GM19463 (cell line): ENCODE measurements around the gene TNK2.

ENCODE experiments used
- ATAC-seq: cut with Tn5 transposase; IDR thresholded peaks from one replicate; pipeline ENCODE4 v1.9.1; 2021; ENCODE audit warnings: mild to moderate bottlenecking, moderate library complexity; ENCODE audit not compliant: unreplicated experiment

TNK2 gene

DNA sequence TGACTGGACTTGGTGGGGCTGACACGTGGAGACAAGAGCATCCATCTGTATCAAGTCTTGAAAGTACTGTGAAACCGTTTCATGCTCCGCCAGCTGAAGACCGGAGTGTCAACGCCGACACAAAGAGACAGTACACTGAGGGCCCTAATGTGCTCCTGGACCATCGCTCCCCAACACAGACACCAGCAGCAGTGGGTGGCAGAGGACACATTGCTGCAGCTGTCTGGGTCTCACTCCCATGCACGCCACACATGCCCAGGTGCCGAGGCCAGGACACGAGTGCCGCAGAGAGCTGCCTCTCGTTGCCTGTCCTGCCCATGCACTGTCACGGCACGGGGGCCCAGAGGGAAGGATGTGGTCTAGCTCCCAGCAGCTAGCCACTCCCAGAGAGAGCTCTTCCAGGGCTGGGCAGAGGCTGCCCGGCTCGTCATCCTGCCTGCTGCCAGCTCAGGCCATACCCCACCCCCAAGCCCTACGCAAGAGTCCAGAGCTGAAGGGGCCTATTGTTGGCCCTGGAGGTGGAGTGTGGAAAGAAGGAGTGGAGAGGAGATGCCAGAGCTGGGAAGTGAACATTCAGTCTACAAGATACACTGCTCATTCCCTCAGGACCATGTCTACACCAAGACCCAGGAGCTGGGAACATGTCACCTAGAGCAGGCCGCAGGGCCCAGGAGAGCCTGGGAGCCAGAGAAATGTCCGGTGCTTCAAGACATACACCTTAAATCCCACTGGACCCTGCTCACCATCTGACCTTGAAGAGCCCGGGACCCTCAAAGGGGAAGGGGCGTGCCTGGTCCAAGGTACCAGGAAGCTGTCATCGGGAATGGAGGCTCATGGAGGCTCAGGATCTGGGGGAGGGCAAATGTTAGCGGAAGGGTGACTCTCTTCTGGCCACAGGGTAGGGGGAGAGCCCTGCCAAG lies 7.7 kb downstream of the TNK2 start:
- peak; percentile 56 for ATAC-seq

DNA sequence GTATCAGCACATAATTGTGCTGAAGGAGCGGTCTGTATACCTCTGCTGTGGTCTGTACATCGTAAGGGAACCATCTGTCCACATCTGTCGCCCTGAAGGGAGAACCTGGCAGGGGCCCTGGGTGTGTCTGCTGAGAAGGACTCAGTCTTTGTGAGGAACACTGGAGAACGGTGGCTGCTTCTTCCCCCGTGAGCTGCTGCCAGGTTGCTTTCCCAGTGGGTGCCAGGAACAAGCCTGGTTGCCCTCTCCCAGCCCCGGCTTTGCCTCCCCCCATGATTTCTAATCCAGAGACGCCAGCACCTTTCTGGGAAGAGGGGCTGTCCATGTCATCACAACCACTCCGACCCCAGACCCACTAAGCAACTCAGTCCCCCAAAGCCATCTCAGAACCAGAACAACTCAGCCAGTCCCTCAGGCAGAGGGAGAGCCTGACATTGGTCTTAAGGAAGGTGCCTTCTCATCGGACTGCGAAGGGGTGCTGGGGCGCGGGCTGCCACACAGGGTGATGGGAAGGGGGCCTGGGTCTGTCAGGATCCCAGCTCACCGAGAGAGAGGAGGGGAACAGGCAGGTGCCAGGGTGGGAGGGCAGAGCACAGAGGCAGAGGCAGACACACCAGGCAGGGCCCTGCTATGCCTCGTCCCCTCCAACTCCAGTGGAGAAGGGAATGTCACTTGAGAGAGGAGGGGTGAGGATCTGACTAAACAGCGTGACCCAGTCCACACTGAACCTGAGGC lies 8.5 kb downstream of the TNK2 start:
- ATAC-seq = no peak

DNA sequence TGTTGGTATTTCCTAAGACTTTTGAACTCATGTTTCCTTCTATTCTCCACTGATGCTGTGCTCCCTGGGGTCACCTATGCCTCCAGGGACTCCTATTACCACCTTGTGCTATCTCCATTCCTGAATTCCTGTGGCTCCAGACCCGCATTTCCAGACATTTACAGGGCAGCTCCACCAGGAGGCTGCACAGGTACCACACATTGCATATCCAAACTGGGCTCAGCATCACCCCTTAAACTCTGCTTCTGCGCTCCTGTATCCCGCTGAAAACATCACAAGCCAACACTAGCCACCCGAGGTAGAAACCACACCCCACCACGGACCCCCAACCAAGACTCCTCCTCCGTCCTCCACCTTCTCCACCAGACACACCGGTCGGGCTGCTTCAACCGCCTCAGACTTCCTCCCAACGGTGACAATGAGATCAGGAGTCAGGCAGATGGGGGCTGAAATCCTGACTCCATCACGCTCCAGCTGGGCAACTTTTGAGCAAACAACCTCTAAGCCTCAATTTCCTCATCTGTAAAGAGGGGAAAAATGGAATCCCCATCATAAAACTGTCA lies 10.4 kb downstream of the TNK2 start:
- no peak for ATAC-seq

DNA sequence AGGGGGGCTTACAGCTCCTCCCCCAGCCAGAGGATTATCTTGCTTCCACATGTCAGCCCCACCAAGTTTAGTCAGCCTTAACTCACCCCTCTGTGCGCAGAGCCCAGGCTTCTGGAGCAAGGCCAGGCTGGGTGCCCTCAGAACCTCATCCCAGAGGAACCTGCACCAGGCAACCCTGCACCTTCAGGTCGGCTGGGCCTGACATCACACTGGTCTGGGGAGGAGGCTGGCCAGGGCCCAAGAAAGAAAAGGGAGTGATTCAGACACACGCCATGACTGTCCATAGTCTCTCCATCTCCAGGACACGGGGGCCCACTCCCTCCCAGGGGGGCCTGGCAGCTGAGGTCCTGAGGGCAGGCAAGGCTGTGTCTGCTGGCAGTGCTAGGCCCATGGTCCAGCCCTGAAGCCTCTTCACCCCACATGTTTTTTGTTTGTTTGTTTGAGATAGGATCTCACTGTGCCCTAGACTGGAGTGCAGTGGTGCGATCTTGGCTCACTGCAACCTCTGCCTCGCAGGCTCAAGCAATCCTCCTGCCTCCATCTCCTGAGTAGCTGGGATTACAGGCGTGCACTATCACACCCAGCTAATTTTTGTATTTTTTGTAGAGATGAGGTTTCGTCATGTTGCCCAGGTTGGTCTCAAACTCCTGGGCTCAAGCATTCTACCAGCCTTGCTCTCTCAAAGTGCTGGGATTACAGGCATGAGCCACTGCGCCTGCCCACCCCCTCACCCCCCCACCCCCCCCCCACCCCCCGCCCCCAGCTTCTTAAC lies 11.1 kb downstream of the TNK2 start:
- no peak for ATAC-seq

GRCh38 chr3:195896361-195897080 lies 11.8 kb downstream of the TNK2 start:
- no peak for ATAC-seq

DNA sequence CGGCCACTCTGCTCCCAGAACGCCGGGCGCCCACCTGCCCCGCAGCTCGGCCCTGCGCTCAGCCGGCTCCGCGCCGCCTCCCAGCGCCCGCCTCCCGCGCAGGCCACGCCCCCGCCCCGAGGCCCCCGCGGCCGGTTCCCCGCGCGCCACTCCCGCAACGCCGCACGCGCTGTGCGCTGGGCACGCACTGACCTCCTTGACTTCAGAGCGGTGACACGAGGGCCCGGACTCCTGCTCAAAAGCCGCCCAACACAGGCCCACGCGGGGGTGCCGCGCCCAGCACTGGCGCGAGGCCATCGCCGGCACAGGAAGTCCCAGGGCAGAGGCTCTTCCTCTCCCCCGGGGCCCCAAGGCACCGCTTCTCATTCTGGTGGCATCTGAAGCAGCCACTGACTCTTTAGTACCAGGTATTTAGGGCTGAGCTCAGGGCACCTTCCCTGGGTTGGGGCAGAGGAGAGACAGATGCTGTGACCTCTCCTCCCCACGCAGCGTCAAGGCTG lies 12.4 kb downstream of the TNK2 start:
- peak; percentile 38 for ATAC-seq

DNA sequence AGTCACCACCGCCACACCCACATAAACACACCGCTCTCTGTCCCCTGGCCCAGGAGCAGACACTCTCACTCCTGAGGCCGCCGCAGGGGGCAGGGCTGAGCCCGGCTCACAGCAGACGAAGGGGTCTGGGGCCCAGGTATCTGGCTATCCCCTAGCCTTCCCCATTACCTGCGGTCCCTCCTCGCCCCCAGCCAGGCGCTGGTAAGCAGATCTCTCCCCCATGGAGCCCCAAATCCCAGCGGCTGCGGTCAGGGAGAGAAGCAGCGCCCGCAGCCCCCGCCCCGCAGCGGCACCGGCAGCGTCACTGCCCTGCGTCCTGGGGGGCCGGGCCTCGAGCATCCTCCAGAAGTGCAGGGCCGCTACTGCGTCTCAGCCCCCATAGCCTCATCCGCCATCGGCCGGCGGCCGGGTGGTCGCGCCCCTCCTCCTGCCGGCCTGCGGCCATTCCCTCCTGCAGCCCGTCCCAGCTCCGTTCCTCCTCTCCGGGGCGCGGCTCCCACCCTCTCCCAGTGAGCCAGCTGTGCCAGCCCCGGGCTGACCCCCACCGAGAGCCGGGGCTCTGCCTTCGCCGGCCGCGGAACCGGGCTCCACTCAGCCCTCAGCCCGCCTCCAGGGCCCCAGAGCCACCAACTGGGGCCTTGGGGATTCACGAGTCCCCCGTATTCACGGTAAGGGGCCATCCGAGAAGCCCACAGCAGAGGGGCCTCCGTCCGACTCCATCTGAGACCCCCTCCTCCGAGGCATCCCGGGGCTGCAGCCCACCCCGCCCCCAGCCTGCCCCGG lies 13.1 kb downstream of the TNK2 start:
- peak; percentile 25 for ATAC-seq

DNA sequence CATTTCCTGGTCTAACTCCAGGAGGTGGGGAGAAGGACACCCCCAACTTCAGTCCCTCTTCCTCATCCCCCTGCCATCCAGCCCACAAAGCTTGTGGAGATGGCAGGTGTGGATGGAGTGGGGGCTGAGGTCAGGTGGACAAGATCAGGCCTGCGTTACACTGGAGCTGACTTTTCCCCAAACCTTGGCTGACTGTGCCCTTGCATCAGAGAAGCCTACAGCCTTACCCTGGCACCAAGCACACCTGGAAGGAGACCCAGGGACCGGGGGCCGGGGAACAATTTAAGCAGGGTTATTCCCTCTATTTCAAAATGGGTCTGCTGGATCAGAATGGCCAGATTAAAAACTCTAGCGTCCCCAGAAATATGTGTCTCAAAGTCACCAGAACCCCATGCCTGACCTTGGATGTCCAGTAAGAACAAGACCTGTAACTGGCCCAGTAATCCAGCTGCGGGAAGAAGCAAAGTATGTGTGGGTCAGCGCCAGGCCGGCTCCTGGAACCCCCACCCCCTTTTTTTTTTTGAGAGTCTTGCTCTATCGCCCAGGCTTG lies 14.4 kb downstream of the TNK2 start:
- no peak for ATAC-seq

- ATAC-seq = no peak
Observed at GRCh38 chr3:195893516-195893915, 14.8 kb downstream of the TNK2 start.

DNA sequence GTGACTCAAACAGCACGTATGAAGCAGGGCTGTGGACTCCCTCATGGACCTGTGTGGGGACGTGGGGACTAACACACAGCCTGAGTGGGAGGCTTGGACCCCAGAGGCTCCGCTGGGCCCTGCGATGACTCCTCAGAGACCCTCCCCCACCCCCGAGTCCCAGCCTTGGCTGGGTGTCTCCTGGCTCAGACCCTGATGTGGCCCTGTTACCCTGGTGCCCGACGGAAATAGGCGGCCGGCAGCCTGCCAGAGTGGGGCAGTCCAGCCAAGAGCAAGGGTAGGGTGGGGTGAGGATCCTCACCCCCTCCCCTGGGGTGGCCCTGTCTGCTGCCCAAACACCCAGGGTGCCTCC lies 15.3 kb downstream of the TNK2 start:
- ATAC-seq = no peak

DNA sequence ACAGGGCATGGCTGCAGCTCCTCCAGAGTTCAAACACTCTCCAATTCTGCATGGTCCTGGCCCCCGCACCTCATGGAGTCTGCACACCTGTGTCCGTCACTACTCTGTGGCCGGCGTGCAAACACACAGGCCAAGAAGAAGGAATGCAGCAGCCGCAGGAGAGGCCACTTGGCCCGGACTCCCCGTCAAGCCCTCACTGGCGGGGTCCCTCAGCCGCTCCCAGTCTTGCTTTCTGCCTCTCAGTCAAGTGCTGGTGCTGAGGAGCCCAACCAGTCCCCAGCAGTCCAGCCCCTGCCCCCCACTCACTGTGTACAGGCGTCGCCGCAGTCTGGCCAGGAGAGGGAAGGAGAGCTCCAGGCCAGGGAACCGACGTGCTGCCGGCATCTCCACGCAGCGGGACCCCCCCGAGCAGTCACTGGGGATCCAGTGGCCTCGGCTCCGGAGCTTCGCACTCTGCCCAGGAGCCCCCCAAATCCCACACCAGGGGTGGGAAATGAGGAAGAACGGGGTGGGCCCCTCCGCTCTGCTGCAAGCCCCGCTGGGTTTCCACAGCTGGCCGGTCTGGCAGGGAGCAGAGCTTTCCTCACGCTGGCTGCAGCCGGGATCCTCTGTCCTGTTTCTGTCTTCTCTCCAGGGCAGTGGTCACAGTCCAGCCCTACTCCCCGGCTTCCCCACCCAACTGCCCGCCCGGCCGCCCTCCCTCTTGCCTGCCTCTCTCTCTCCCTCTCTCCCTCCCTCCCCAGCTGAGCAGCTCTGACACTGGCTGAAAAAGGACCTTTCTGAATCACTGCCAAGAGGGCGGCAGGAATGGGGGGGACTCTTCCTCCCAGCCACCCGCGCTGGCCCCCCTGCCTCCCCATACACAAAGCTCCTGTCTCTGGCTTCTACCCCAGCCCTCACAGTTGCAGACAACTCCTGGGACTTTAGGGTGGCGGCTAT lies 16.0 kb downstream of the TNK2 start:
- no peak for ATAC-seq

GRCh38 chr3:195891431-195892104 lies 16.8 kb downstream of the TNK2 start:
- ATAC-seq = no peak

DNA sequence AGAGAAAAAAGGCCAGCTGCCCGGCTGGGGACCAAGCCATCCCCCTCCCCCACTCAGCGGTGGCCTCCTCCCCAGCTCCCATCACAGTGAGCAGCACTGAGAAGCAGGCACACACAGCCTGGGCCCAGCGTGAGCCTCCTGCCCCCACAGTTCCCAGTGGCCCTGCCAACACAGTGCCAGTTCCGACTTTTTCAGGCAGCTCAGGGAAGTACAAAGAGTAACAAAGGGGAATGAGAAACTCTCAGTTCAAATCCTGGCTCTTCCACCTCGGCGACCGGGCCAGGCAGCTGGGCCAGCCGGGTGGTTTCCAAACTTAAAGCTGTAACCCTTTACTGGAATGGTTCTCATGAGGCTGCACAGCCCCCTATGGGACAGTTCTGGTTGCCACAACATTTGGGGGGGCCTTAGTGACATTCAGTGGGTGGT lies 18.5 kb downstream of the TNK2 start:
- ATAC-seq = no peak

GRCh38 chr3:195888981-195889869 lies 19.1 kb downstream of the TNK2 start:
- no peak for ATAC-seq

- ATAC-seq = no peak
Observed at GRCh38 chr3:195888311-195888761, 20.0 kb downstream of the TNK2 start.

DNA sequence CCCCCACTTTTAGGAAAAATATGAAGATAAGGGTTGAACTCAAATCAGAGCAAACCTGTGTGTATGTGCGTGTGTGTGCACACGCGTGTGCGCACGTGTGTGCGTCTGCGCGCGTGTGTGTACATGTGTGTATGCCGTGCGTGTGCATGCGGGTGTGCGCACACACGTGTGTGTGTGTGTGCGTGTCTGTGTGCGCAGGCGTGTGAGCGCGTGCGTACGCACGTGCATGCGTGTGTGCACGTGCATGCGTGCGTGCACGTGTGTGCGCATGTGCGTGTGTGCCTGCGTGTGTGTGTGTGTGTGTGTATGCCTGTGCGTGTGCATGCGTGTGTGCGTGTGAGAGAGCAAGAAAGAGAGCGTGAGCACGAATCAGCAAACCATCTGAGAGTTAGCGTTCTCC lies 20.7 kb downstream of the TNK2 start:
- ATAC-seq = no peak
